HL-60 (cell line): ENCODE results near the gene DLG1.

ENCODE experiments used
- DNase-seq, 2 experiments: peaks; one replicate each; pipeline ENCODE4 v3.0.0-alpha.2; 2010 to 2020; ENCODE audit warnings: low read depth in 1 of 2, low spot score in 1 of 2
- H3K27ac ChIP-seq: fragments of 250-450 bp; sonication (Bioruptor Pico); replicated peaks from 2 replicates; pipeline ENCODE4 v1.5.1; 2020; ENCODE audit warnings: mild to moderate bottlenecking, moderate library complexity
- H3K27me3 ChIP-seq: fragments of 250-450 bp; sonication (Bioruptor Pico); 2 replicates; pipeline ENCODE4 v1.5.1; 2021; ENCODE audit warnings: mild to moderate bottlenecking, moderate library complexity; ENCODE audit not compliant: insufficient read depth, poor library complexity, severe bottlenecking
- H3K4me3 ChIP-seq: replicated peaks from 2 replicates; pipeline ENCODE4 v1.5.1; 2011; ENCODE audit warnings: mild to moderate bottlenecking, control low read depth, low read length; ENCODE audit not compliant: insufficient read depth
- CTCF ChIP-seq: IDR thresholded peaks from one replicate; pipeline ENCODE4 v1.5.1; 2011; ENCODE audit warnings: low read length, control low read depth, inconsistent platforms; ENCODE audit not compliant: insufficient read depth
- GABPA ChIP-seq: IDR thresholded peaks from 2 replicates; pipeline ENCODE4 v1.6.1; 2012; ENCODE audit warnings: low read depth
- POLR2AphosphoS5 ChIP-seq: IDR thresholded peaks from 2 replicates; pipeline ENCODE4 v1.6.1; 2012; ENCODE audit warnings: low read depth
- SPI1 ChIP-seq: IDR thresholded peaks from 2 replicates; pipeline ENCODE4 v1.6.1; 2012; ENCODE audit warnings: low read depth, mild to moderate bottlenecking, borderline replicate concordance
- TF ChIP-seq, protein P1 (sequence below): IDR thresholded peaks from 2 replicates; pipeline ENCODE4 v1.6.1; 2012; ENCODE audit warnings: low read depth; ENCODE audit not compliant: insufficient replicate concordance

The DLG1 gene

DNA sequence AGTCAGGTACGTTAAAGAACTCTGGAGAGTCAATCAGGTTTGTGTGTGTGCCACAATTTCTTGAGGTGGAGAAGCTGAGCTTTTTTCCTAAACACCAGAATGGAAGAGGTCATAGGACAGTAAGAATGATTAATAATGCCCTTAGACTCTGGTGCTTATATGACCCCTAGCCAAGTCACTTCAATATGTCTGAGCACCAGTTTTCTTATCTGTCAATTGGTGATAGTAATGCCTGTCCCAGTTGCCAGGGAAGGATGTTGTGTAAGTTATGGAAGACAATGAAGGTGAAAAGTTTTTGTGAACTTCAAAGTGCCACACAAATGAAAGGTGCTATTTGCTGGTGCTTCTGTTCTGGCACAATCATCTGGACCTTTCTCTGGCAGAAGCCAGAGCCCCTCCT lies 22.2 kb upstream of the DLG1 start:
- no peak for TF ChIP-seq GABPA
- no peak overlapping the region for H3K27ac ChIP-seq
- peaks cover 3% of the 10 kb centered on the region for H3K27me3 ChIP-seq
- H3K4me3 ChIP-seq = no peak overlapping the region
- DNase-seq = no peak

- no peak overlapping the region for H3K27ac ChIP-seq
- peaks cover 3% of the 10 kb centered on the region for H3K27me3 ChIP-seq
- no peak overlapping the region for H3K4me3 ChIP-seq
- no peak for DNase-seq
- TF ChIP-seq POLR2AphosphoS5 = no peak
- TF ChIP-seq SPI1 = no peak
- TF ChIP-seq GABPA = no peak
- TF ChIP-seq, protein P1, sequence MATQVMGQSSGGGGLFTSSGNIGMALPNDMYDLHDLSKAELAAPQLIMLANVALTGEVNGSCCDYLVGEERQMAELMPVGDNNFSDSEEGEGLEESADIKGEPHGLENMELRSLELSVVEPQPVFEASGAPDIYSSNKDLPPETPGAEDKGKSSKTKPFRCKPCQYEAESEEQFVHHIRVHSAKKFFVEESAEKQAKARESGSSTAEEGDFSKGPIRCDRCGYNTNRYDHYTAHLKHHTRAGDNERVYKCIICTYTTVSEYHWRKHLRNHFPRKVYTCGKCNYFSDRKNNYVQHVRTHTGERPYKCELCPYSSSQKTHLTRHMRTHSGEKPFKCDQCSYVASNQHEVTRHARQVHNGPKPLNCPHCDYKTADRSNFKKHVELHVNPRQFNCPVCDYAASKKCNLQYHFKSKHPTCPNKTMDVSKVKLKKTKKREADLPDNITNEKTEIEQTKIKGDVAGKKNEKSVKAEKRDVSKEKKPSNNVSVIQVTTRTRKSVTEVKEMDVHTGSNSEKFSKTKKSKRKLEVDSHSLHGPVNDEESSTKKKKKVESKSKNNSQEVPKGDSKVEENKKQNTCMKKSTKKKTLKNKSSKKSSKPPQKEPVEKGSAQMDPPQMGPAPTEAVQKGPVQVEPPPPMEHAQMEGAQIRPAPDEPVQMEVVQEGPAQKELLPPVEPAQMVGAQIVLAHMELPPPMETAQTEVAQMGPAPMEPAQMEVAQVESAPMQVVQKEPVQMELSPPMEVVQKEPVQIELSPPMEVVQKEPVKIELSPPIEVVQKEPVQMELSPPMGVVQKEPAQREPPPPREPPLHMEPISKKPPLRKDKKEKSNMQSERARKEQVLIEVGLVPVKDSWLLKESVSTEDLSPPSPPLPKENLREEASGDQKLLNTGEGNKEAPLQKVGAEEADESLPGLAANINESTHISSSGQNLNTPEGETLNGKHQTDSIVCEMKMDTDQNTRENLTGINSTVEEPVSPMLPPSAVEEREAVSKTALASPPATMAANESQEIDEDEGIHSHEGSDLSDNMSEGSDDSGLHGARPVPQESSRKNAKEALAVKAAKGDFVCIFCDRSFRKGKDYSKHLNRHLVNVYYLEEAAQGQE = no peak
- no peak for TF ChIP-seq CTCF
These were observed 19.0 kb upstream of the DLG1 start for GRCh38 chr3:197317250-197317963.

DNA sequence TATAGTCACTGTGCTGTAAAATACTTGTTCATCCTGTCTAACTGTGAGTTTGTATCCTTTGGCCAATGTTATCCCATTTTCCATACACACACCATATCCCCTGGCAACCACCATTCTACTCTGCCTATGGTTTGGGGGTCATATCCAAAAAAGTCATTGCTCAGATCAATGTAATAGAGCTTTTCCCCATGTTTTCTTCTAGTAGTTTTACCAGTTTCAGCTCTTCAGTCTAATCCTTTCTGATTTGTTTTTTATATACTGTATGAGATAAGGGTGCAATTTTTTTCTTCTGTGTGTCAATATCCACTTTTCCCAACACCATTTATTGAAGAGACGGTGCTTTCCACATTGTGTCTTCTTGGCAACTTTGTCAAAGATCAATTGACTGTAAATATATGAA lies 14.0 kb upstream of the DLG1 start:
- TF ChIP-seq GABPA (no peak), CTCF (no peak), POLR2AphosphoS5 (no peak), SPI1 (no peak)
- TF ChIP-seq, protein P1 = no peak
- Histone ChIP-seq H3K27ac (no peak overlapping the region), H3K4me3 (no peak overlapping the region), H3K27me3 (no peaks in the 10 kb centered on the region)
- DNase-seq = no peak

DNA sequence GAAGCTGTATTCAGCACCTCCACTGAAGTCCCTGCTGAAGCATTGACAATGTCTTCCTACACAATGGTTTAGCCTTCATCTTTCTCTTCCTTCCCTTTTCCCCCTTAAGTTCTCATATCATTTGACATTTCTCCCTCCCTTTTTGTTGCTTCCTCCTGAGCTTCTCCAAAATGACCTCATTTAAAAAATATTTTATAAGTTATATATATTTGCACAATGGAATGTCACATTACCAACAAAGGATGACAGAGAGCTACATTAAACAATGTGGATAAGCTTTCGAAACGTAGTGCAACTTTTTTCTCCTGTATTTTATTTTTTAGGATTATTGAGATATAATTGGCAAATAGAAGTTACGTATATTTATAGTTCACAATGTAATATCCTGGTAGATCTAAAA lies 13.2 kb upstream of the DLG1 start:
- no peak overlapping the region for H3K27ac ChIP-seq
- no peak overlapping the region for H3K4me3 ChIP-seq
- DNase-seq = no peak
- H3K27me3 ChIP-seq = no peaks in the 10 kb centered on the region
- TF ChIP-seq CTCF (no peak), POLR2AphosphoS5 (no peak), SPI1 (no peak), GABPA (no peak)
- TF ChIP-seq, protein P1 = no peak
